ENCODE measurements around the gene LRRC46. TPM values are rescaled to one million over a fixed set of nuclear protein-coding genes. Genes with fewer than 3 reads are reported as not detected.

The LRRC46 gene
- total and polyA plus RNA-seq, 2 of the 13 experiments (the other 11 are each of a cell fraction or from before 2014, with no cell fraction given): 0.09 TPM

DNA sequence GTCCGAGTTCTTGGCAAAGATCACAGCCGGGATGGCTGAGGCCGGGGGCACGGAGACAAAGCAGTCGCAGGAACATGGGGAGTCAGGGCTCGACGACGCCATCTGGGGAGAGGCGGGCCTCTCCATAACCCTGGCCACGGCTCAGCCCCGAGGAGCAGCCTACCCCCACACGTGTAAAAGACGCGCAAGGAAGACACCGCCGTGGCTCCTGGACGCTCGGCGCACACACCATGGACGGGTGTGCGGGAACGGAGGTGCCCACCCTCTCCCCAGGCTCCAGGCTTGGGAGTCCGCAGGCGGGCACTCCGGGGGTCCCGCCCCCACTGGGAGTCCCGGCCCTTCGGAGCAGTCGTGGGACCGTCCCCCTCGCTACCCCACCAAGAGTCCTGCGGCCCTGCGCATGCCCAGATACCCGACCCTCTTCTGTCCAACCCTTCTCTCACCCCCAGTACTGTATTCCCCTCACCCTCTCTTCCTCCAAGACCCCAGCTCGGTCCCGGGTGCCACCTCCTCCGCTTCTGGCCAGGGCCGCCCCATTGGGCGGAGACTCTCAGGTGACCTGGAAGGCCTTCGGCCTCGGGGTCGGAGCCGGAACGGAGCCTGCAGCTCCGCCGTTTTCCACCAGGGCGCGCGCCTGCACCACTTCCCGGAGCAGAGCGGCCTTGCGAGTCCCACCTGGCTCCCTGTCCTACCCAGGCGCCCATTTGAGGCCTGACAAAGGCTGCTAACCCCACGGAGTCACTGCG is 9.4 kb downstream of the LRRC46 start, which contains the start of gene SCRN2 (continued):
- TF ChIP-seq, protein P1, sequence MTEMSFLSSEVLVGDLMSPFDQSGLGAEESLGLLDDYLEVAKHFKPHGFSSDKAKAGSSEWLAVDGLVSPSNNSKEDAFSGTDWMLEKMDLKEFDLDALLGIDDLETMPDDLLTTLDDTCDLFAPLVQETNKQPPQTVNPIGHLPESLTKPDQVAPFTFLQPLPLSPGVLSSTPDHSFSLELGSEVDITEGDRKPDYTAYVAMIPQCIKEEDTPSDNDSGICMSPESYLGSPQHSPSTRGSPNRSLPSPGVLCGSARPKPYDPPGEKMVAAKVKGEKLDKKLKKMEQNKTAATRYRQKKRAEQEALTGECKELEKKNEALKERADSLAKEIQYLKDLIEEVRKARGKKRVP (CRISPR knock-in tag; IDR thresholded peaks at IDR 0.05): no peak; a peak in 1 of 4 replicates
- TF ChIP-seq, protein P2, sequence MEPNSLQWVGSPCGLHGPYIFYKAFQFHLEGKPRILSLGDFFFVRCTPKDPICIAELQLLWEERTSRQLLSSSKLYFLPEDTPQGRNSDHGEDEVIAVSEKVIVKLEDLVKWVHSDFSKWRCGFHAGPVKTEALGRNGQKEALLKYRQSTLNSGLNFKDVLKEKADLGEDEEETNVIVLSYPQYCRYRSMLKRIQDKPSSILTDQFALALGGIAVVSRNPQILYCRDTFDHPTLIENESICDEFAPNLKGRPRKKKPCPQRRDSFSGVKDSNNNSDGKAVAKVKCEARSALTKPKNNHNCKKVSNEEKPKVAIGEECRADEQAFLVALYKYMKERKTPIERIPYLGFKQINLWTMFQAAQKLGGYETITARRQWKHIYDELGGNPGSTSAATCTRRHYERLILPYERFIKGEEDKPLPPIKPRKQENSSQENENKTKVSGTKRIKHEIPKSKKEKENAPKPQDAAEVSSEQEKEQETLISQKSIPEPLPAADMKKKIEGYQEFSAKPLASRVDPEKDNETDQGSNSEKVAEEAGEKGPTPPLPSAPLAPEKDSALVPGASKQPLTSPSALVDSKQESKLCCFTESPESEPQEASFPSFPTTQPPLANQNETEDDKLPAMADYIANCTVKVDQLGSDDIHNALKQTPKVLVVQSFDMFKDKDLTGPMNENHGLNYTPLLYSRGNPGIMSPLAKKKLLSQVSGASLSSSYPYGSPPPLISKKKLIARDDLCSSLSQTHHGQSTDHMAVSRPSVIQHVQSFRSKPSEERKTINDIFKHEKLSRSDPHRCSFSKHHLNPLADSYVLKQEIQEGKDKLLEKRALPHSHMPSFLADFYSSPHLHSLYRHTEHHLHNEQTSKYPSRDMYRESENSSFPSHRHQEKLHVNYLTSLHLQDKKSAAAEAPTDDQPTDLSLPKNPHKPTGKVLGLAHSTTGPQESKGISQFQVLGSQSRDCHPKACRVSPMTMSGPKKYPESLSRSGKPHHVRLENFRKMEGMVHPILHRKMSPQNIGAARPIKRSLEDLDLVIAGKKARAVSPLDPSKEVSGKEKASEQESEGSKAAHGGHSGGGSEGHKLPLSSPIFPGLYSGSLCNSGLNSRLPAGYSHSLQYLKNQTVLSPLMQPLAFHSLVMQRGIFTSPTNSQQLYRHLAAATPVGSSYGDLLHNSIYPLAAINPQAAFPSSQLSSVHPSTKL (CRISPR knock-in tag; IDR thresholded peaks at IDR 0.05): peak; percentile 58
- TF ChIP-seq ATRX (CRISPR knock-in tag; IDR thresholded peaks at IDR 0.05; ENCODE audit: borderline replicate concordance) (no peak), ZZZ3 (CRISPR knock-in tag; IDR thresholded peaks at IDR 0.05; ENCODE audit: borderline replicate concordance) (no peak; the same call in 1 of the 2 replicates), FLYWCH1 (CRISPR knock-in tag; IDR thresholded peaks at IDR 0.05) (no peak), ZNF788 (CRISPR knock-in tag; IDR thresholded peaks at IDR 0.05; ENCODE audit: borderline replicate concordance) (peak; percentile 82; the same call in 1 of the 2 replicates), ETV6 (CRISPR knock-in tag; conservative IDR thresholded peaks at IDR 0.05) (no peak; the same call in 1 of the 2 replicates), JUN (CRISPR knock-in tag; IDR thresholded peaks at IDR 0.05) (no peak; the same call in 1 of the 2 replicates), ZNF136 (CRISPR knock-in tag; IDR thresholded peaks at IDR 0.05; ENCODE audit: low read depth) (peak; percentile 92; the same call in 1 of the 2 replicates)
- TF ChIP-seq, protein P3, sequence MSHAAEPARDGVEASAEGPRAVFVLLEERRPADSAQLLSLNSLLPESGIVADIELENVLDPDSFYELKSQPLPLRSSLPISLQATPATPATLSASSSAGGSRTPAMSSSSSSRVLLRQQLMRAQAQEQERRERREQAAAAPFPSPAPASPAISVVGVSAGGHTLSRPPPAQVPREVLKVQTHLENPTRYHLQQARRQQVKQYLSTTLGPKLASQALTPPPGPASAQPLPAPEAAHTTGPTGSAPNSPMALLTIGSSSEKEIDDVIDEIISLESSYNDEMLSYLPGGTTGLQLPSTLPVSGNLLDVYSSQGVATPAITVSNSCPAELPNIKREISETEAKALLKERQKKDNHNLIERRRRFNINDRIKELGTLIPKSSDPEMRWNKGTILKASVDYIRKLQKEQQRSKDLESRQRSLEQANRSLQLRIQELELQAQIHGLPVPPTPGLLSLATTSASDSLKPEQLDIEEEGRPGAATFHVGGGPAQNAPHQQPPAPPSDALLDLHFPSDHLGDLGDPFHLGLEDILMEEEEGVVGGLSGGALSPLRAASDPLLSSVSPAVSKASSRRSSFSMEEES (CRISPR knock-in tag; IDR thresholded peaks at IDR 0.05): peak; percentile 53
- TF ChIP-seq, protein P4, sequence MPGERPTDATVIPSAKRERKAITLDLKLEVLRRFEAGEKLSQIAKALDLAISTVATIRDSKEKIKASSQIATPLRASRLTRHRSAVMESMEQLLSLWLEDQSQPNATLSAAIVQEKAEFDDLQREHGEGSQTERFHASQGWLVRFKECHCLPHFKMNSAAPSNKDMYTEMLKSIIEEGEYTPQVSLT (CRISPR knock-in tag; IDR thresholded peaks at IDR 0.05; ENCODE audit: borderline replicate concordance, low read depth): no peak; the same call in none of the 2 replicates
- TF ChIP-seq, protein P5, sequence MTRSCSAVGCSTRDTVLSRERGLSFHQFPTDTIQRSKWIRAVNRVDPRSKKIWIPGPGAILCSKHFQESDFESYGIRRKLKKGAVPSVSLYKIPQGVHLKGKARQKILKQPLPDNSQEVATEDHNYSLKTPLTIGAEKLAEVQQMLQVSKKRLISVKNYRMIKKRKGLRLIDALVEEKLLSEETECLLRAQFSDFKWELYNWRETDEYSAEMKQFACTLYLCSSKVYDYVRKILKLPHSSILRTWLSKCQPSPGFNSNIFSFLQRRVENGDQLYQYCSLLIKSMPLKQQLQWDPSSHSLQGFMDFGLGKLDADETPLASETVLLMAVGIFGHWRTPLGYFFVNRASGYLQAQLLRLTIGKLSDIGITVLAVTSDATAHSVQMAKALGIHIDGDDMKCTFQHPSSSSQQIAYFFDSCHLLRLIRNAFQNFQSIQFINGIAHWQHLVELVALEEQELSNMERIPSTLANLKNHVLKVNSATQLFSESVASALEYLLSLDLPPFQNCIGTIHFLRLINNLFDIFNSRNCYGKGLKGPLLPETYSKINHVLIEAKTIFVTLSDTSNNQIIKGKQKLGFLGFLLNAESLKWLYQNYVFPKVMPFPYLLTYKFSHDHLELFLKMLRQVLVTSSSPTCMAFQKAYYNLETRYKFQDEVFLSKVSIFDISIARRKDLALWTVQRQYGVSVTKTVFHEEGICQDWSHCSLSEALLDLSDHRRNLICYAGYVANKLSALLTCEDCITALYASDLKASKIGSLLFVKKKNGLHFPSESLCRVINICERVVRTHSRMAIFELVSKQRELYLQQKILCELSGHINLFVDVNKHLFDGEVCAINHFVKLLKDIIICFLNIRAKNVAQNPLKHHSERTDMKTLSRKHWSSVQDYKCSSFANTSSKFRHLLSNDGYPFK (CRISPR knock-in tag; IDR thresholded peaks at IDR 0.05; ENCODE audit: borderline replicate concordance): no peak; the same call in 1 of the 2 replicates
- TF ChIP-seq, protein P6, sequence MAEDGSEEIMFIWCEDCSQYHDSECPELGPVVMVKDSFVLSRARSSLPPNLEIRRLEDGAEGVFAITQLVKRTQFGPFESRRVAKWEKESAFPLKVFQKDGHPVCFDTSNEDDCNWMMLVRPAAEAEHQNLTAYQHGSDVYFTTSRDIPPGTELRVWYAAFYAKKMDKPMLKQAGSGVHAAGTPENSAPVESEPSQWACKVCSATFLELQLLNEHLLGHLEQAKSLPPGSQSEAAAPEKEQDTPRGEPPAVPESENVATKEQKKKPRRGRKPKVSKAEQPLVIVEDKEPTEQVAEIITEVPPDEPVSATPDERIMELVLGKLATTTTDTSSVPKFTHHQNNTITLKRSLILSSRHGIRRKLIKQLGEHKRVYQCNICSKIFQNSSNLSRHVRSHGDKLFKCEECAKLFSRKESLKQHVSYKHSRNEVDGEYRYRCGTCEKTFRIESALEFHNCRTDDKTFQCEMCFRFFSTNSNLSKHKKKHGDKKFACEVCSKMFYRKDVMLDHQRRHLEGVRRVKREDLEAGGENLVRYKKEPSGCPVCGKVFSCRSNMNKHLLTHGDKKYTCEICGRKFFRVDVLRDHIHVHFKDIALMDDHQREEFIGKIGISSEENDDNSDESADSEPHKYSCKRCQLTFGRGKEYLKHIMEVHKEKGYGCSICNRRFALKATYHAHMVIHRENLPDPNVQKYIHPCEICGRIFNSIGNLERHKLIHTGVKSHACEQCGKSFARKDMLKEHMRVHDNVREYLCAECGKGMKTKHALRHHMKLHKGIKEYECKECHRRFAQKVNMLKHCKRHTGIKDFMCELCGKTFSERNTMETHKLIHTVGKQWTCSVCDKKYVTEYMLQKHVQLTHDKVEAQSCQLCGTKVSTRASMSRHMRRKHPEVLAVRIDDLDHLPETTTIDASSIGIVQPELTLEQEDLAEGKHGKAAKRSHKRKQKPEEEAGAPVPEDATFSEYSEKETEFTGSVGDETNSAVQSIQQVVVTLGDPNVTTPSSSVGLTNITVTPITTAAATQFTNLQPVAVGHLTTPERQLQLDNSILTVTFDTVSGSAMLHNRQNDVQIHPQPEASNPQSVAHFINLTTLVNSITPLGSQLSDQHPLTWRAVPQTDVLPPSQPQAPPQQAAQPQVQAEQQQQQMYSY (CRISPR knock-in tag; IDR thresholded peaks at IDR 0.05): peak; percentile 84

All from HepG2 (cell line).